ENCODE results near the gene EPS8. TPM values are rescaled to one million over a fixed set of nuclear protein-coding genes. Genes with fewer than 3 reads are reported as not detected.

The EPS8 gene
- total RNA-seq, 1 donor from 2014 or later, result 0.89 TPM

GRCh38 chr12:15801770-15802744, 12.9 kb upstream of the EPS8 start:
- H3K27ac Mint-ChIP-seq, result no peak overlapping the region
- no peak for DNase-seq
- H3K27me3 Mint-ChIP-seq, result peaks cover 11% of the 10 kb centered on the region
- ChIA-PET CTCF (no interaction called here), POLR2A (no interaction called here)
- ATAC-seq (ENCODE audit: low read depth), result no peak
- H3K4me1 Mint-ChIP-seq, result no peaks in the 10 kb centered on the region
- TF ChIP-seq CTCF (IDR thresholded peaks at IDR 0.05), result no peak
- H3K36me3 Mint-ChIP-seq (ENCODE audit: low read depth), result no peaks in the 10 kb centered on the region
- no peak overlapping the region for H3K4me3 Mint-ChIP-seq
- intact Hi-C loops (cut with micrococcal nuclease), result no loop called here
- no peaks in the 10 kb centered on the region for H3K9me3 Mint-ChIP-seq

GRCh38 chr12:15800278-15800677, 11.1 kb upstream of the EPS8 start:
- H3K27me3 Mint-ChIP-seq, result peaks cover 13% of the 10 kb centered on the region
- intact Hi-C loops (cut with micrococcal nuclease), result no loop called here
- POLR2A ChIA-PET, result no interaction called here
- no peaks in the 10 kb centered on the region for H3K36me3 Mint-ChIP-seq (ENCODE audit: low read depth)
- no peaks in the 10 kb centered on the region for H3K4me1 Mint-ChIP-seq
- no peak overlapping the region for H3K27ac Mint-ChIP-seq
- CTCF ChIA-PET, result no interaction called here
- H3K4me3 Mint-ChIP-seq, result no peak overlapping the region
- no peak for TF ChIP-seq CTCF (IDR thresholded peaks at IDR 0.05)
- no peak for DNase-seq
- no peaks in the 10 kb centered on the region for H3K9me3 Mint-ChIP-seq
- ATAC-seq (ENCODE audit: low read depth), result no peak

DNA sequence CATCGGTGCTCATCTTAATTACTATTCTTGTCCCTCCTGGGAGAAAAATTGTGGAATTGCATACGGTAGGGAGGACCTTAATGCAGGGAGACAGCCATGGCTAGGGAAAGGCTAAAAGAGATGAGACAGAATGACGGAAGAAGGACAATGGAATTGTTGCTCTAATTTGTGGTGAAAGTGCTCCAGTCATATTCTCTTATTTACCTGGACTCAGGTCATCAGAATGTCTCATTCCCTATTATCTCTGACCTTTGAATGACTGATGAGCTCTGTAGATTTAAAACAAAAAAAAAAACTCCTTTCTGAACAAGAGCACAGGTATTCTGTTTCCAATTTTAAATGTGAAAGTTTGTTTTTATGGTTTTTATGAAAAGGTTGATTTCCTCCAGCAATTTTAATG, 8.6 kb upstream of the EPS8 start:
- DNase-seq, result no peak
- no peak for TF ChIP-seq CTCF (IDR thresholded peaks at IDR 0.05)
- peaks cover 2% of the 10 kb centered on the region for H3K9me3 Mint-ChIP-seq
- ChIA-PET CTCF (no interaction called here), POLR2A (no interaction called here)
- ATAC-seq (ENCODE audit: low read depth), result no peak
- no peaks in the 10 kb centered on the region for H3K4me1 Mint-ChIP-seq
- intact Hi-C loops (cut with micrococcal nuclease), result no loop called here
- H3K36me3 Mint-ChIP-seq (ENCODE audit: low read depth), result no peaks in the 10 kb centered on the region
- peaks cover 10% of the 10 kb centered on the region for H3K27me3 Mint-ChIP-seq
- no peak overlapping the region for H3K4me3 Mint-ChIP-seq
- H3K27ac Mint-ChIP-seq, result no peak overlapping the region

GRCh38 chr12:15796493-15797141, 7.4 kb upstream of the EPS8 start:
- peaks cover 15% of the 10 kb centered on the region for H3K27me3 Mint-ChIP-seq
- POLR2A ChIA-PET, result no interaction called here
- no peaks in the 10 kb centered on the region for H3K4me1 Mint-ChIP-seq
- no peak for TF ChIP-seq CTCF (IDR thresholded peaks at IDR 0.05)
- no peak for DNase-seq
- H3K27ac Mint-ChIP-seq, result no peak overlapping the region
- intact Hi-C loops (cut with micrococcal nuclease), result no loop called here
- H3K9me3 Mint-ChIP-seq, result peaks cover 2% of the 10 kb centered on the region
- ATAC-seq (ENCODE audit: low read depth), result no peak
- no peak overlapping the region for H3K4me3 Mint-ChIP-seq
- CTCF ChIA-PET, result no interaction called here
- H3K36me3 Mint-ChIP-seq (ENCODE audit: low read depth), result no peaks in the 10 kb centered on the region

DNA sequence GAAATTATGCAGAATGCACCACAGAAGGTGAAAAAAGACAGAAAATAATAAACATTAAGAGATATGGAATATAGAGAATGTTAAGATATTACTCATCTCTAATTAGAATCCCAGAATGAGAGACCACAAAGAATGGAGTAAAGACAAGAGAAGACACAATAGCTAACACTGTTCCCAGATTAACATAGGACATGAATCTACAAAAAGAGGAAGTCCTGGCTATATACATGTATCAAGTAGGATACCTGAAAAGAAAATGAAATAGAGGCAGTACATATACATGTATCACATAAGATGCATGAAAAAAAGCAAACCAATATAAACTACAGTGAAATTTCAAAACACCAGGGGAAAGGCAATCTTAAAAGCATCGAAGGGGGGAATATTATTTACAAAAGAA, 5.6 kb upstream of the EPS8 start:
- peaks cover 22% of the 10 kb centered on the region for H3K27me3 Mint-ChIP-seq
- ATAC-seq (ENCODE audit: low read depth), result no peak
- CTCF ChIA-PET, result no interaction called here

More for the DNA sequence above, 5.6 kb upstream of the EPS8 start:
- Mint-ChIP-seq H3K4me3 (no peak overlapping the region), H3K27ac (no peak overlapping the region), H3K36me3 (ENCODE audit: low read depth) (no peaks in the 10 kb centered on the region), H3K9me3 (peaks cover 2% of the 10 kb centered on the region), H3K4me1 (peaks cover 4% of the 10 kb centered on the region)
- intact Hi-C loops (cut with micrococcal nuclease), result no loop called here
- DNase-seq, result no peak
- POLR2A ChIA-PET, result no interaction called here
- TF ChIP-seq CTCF (IDR thresholded peaks at IDR 0.05), result no peak

Measured in activated B cell treated with CpG ODN at 0.5 μM for 24 hours (primary cell).